NCI-H2196 treated with DMSO at 0.1 percent for 48 hours (cell line): ENCODE results near the gene CENPB.
"Not testable (repeated sequence)": the region's sequence is repeated elsewhere in the genome, so short reads cannot be mapped to it uniquely, and the experiment has no call there.

Experiments used
- DNase-seq: peaks from one replicate; lab custom pipeline; 2025; ENCODE audit not compliant: unreplicated experiment; lab: John Stamatoyannopoulos, UW

CENPB gene

GRCh38 chr20:3811467-3812258 is 25.1 kb upstream of the CENPB start:
- peak; percentile 93 for DNase-seq

- no peak for DNase-seq
Observed at GRCh38 chr20:3808544-3808943, 22.0 kb upstream of the CENPB start.

GRCh38 chr20:3804781-3805180 is 18.2 kb upstream of the CENPB start:
- no peak for DNase-seq

GRCh38 chr20:3804254-3804751 is 17.8 kb upstream of the CENPB start:
- no peak for DNase-seq

GRCh38 chr20:3803854-3804253 is 17.3 kb upstream of the CENPB start:
- no peak for DNase-seq

- no peak for DNase-seq
Observed at GRCh38 chr20:3803289-3803688, 16.7 kb upstream of the CENPB start.

- no peak for DNase-seq
Observed at GRCh38 chr20:3802524-3803239, 16.1 kb upstream of the CENPB start.

- no peak for DNase-seq
Observed at GRCh38 chr20:3801846-3802245, 15.3 kb upstream of the CENPB start.

GRCh38 chr20:3801299-3801698 is 14.8 kb upstream of the CENPB start:
- DNase-seq: no peak

GRCh38 chr20:3800878-3801260 is 14.3 kb upstream of the CENPB start:
- no peak for DNase-seq

- DNase-seq: no peak
Observed at GRCh38 chr20:3800256-3800877, 13.8 kb upstream of the CENPB start.

GRCh38 chr20:3798908-3799248 is 12.3 kb upstream of the CENPB start:
- no peak for DNase-seq

GRCh38 chr20:3798373-3798768 is 11.8 kb upstream of the CENPB start:
- DNase-seq: no peak

GRCh38 chr20:3797592-3798372 is 11.2 kb upstream of the CENPB start:
- no peak for DNase-seq

- DNase-seq: no peak
Observed at GRCh38 chr20:3797226-3797545, 10.6 kb upstream of the CENPB start.

GRCh38 chr20:3796477-3797225 is 10.1 kb upstream of the CENPB start:
- DNase-seq: no peak

GRCh38 chr20:3795511-3796468 is 9.2 kb upstream of the CENPB start, which contains the start of gene CDC25B:
Gene CDC25B (plus strand): TSS chr20:3796310. CDS start chr20:3796532, 222 bp downstream.
- DNase-seq: peak; percentile 86

- DNase-seq: no peak
Observed at GRCh38 chr20:3794701-3795420, 8.3 kb upstream of the CENPB start.

- DNase-seq: not testable (repeated sequence)
Observed at GRCh38 chr20:3794168-3794567, 7.6 kb upstream of the CENPB start.
